Keratinocyte (primary cell): Measurements from ENCODE around the gene AGAP9. TPM values are rescaled to one million over a fixed set of nuclear protein-coding genes. Genes with fewer than 3 reads are reported as not detected.
"Not testable (repeated sequence)": the region's sequence is repeated elsewhere in the genome, so short reads cannot be mapped to it uniquely, and the experiment has no call there.

ENCODE experiments used
- DNase-seq: peaks from one replicate; pipeline ENCODE4 v3.0.0-alpha.2; 2011; ENCODE audit warnings: low read depth, missing footprints, low spot score
- FAIRE-seq: peaks from 2 replicates; lab custom pipeline; 2011; peaks lifted over from hg19 to GRCh38; lab: Jason Lieb, UNC
- H2AFZ ChIP-seq: 2 replicates; pipeline ENCODE4 v1.6.0; 2012; ENCODE audit warnings: low read length, control low read depth, inconsistent platforms; ENCODE audit not compliant: control insufficient read depth
- H3K27ac ChIP-seq: 2 replicates; pipeline ENCODE4 v1.5.1; 2011; ENCODE audit warnings: low read length; ENCODE audit not compliant: control insufficient read depth, insufficient read depth
- H3K27me3 ChIP-seq: 3 replicates; pipeline ENCODE4 v1.6.0; 2011; ENCODE audit warnings: low read length; ENCODE audit not compliant: control insufficient read depth, insufficient read depth; ENCODE audit errors: extremely low read depth
- H3K36me3 ChIP-seq, 2 experiments: 2 replicates in 1 of 2; 3 replicates in 1 of 2; pipeline ENCODE4 v1.5.1; 2011; ENCODE audit warnings: low read length in 2 of 2, mild to moderate bottlenecking in 1 of 2; ENCODE audit not compliant: control insufficient read depth in 2 of 2, insufficient read depth in 2 of 2; ENCODE audit errors: extremely low read depth in 1 of 2
- H3K4me1 ChIP-seq: 3 replicates; pipeline ENCODE4 v1.5.1; 2011; ENCODE audit warnings: low read length; ENCODE audit not compliant: control insufficient read depth, insufficient read depth; ENCODE audit errors: extremely low read depth
- H3K4me2 ChIP-seq: 3 replicates; pipeline ENCODE4 v1.6.0; 2011; ENCODE audit warnings: low read depth, low read length; ENCODE audit not compliant: control insufficient read depth, insufficient read depth; ENCODE audit errors: extremely low read depth
- H3K4me3 ChIP-seq, 3 experiments: fragments of 200-600 bp in 1 of 3; sonication (generic) in 1 of 3; 2 replicates in 2 of 3; 3 replicates in 1 of 3; pipeline ENCODE4 v1.5.1; 2011 to 2016; ENCODE audit warnings: low read length in 3 of 3, mild to moderate bottlenecking in 3 of 3, control low read depth in 2 of 3, inconsistent platforms in 1 of 3, low read depth in 1 of 3, mixed read lengths in 1 of 3, mixed run types in 1 of 3, moderate library complexity in 1 of 3; ENCODE audit not compliant: control insufficient read depth in 2 of 3, insufficient read depth in 2 of 3; ENCODE audit errors: extremely low read depth in 1 of 3
- H3K79me2 ChIP-seq: 2 replicates; pipeline ENCODE4 v1.6.0; 2012; ENCODE audit warnings: low read length; ENCODE audit not compliant: control insufficient read depth, insufficient read depth
- H3K9ac ChIP-seq: 3 replicates; pipeline ENCODE4 v1.6.0; 2011; ENCODE audit warnings: low read length; ENCODE audit not compliant: control insufficient read depth, insufficient read depth; ENCODE audit errors: extremely low read depth
- H3K9me1 ChIP-seq: 3 replicates; pipeline ENCODE4 v1.6.0; 2011; ENCODE audit warnings: low read length; ENCODE audit not compliant: control insufficient read depth, insufficient read depth; ENCODE audit errors: extremely low read depth
- H3K9me3 ChIP-seq: 2 replicates; pipeline ENCODE4 v1.5.1; 2012; ENCODE audit warnings: low read depth, low read length; ENCODE audit not compliant: control insufficient read depth
- H4K20me1 ChIP-seq: 3 replicates; pipeline ENCODE4 v1.6.0; 2011; ENCODE audit warnings: low read length; ENCODE audit not compliant: control insufficient read depth, insufficient read depth; ENCODE audit errors: extremely low read depth
- dilution Hi-C: fragments of 300-500 bp; cut with MboI; formaldehyde crosslinking; loops from one replicate; pipeline ENCODE4 v1.7.0; 2020; ENCODE audit warnings: low sequenced_read_pairs; ENCODE audit not compliant: extremely low pct_ligation_motif_present
- polyA plus RNA-seq, 5 experiments: library from polyadenylated mRNA; depleted of rRNA in 3 of 5; stranded (reverse) in 3 of 5; stranded (forward) in 1 of 5; unstranded in 1 of 5; fragments of >200 nt; gene quantifications; 1 replicate in 1 of 5; 2 replicates in 3 of 5; 3 replicates in 1 of 5; pipeline versions ENCODE4 v1.2.1 to v1.2.3, GENCODE V29; 2011 to 2012; ENCODE audit warnings: missing spikeins in 2 of 5, low read depth in 1 of 5, low replicate concordance in 1 of 5

The AGAP9 gene
- polyA plus RNA-seq, 1 donor (not counting 4 experiments of a cell fraction or from before 2014, with no cell fraction given), result 6.5 TPM

GRCh38 chr10:47558109-47558508 is 34.7 kb upstream of the AGAP9 start:
- peak overlapping the region; percentile 78 for H3K27ac ChIP-seq
- peaks cover 12% of the 10 kb centered on the region for H3K4me1 ChIP-seq
- H3K4me3 ChIP-seq, H4K20me1 ChIP-seq, H3K79me2 ChIP-seq, H3K9me1 ChIP-seq, H3K9me3 ChIP-seq, H2AFZ ChIP-seq, DNase-seq, dilution Hi-C loops, H3K36me3 ChIP-seq, H3K27me3 ChIP-seq, FAIRE-seq: not testable (repeated sequence)
- peak overlapping the region; percentile 47 for H3K9ac ChIP-seq
- H3K4me2 ChIP-seq, result peak overlapping the region; percentile 10

GRCh38 chr10:47557616-47558015 is 34.2 kb upstream of the AGAP9 start:
- dilution Hi-C loops, H3K9ac ChIP-seq, H3K4me3 ChIP-seq, DNase-seq, FAIRE-seq, H3K9me1 ChIP-seq, H4K20me1 ChIP-seq, H3K36me3 ChIP-seq, H3K9me3 ChIP-seq, H2AFZ ChIP-seq, H3K4me2 ChIP-seq, H3K27me3 ChIP-seq, H3K79me2 ChIP-seq: not testable (repeated sequence)
- Histone ChIP-seq H3K4me1 (peaks cover 12% of the 10 kb centered on the region), H3K27ac (peak overlapping the region; percentile 78)

GRCh38 chr10:47555334-47555733 is 31.9 kb upstream of the AGAP9 start:
- H3K4me2 ChIP-seq, H3K27ac ChIP-seq, FAIRE-seq, DNase-seq, H3K27me3 ChIP-seq, H4K20me1 ChIP-seq, H2AFZ ChIP-seq, H3K9ac ChIP-seq, H3K9me1 ChIP-seq, H3K36me3 ChIP-seq, H3K9me3 ChIP-seq, dilution Hi-C loops, H3K79me2 ChIP-seq, H3K4me3 ChIP-seq: not testable (repeated sequence)
- H3K4me1 ChIP-seq, result peaks cover 12% of the 10 kb centered on the region

- H3K27ac ChIP-seq, FAIRE-seq, H4K20me1 ChIP-seq, dilution Hi-C loops, H3K4me2 ChIP-seq, H3K27me3 ChIP-seq, H3K9me1 ChIP-seq, H3K79me2 ChIP-seq, DNase-seq, H2AFZ ChIP-seq, H3K9ac ChIP-seq, H3K36me3 ChIP-seq, H3K9me3 ChIP-seq, H3K4me3 ChIP-seq: not testable (repeated sequence)
- peaks cover 11% of the 10 kb centered on the region for H3K4me1 ChIP-seq
Measured at GRCh38 chr10:47554552-47554951, 31.1 kb upstream of the AGAP9 start.

GRCh38 chr10:47553860-47554247 is 30.4 kb upstream of the AGAP9 start:
- dilution Hi-C loops, H3K36me3 ChIP-seq, H3K9me3 ChIP-seq, H3K79me2 ChIP-seq, H3K27me3 ChIP-seq, FAIRE-seq, H3K4me1 ChIP-seq, H4K20me1 ChIP-seq, H3K9me1 ChIP-seq, DNase-seq: not testable (repeated sequence)
- peak overlapping the region; percentile 52 for H3K27ac ChIP-seq
- H3K9ac ChIP-seq, result peak overlapping the region; percentile 89
- peak overlapping the region; percentile 45 for H3K4me2 ChIP-seq
- peak overlapping the region; percentile 65 for H2AFZ ChIP-seq
- peak overlapping the region; percentile 51 to 59 (median 54) for H3K4me3 ChIP-seq
